ENCODE data around the gene GALNT1.

GALNT1 gene

DNA sequence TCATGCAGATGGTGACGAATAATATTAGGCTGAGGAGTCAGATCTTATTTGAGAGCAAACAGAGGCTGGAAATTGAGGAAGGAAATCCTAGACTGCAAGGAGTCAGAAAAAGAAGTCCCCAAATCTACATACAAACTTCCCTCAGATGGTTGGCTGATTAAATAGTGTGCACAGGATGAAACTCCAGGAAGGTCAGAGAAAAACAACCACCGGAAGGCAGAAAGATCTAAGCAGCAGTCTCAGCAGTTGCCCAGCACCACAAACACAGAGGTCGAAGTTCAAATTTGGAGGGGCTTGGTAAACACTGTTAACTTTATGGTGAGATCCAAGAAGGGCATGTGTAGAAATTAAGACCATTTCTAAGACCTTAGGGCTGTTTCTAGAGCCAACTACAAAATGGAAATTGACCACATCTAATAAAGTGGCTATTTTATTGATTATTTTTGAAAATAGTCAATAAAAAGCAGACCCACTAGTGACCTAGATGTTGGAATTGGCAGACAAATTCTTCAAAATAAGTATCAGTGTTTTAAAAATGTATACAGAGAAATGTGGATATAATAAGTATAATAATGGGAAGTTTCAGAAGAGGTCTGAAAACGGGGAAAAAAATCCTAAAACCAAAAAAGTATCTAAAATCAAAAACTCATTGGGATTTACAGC is 134.8 kb downstream of the GALNT1 start:
- no peak overlapping the region for H3K9ac ChIP-seq (ENCODE audit: low read depth, low read length)
- no peaks in the 10 kb centered on the region for H3K4me1 ChIP-seq (ENCODE audit: insufficient read depth, low read length)
- no peaks in the 10 kb centered on the region; the same call in none of the 2 replicates for H3K36me3 ChIP-seq (ENCODE audit: insufficient read depth, low read length)
- WGBS: 88% methylated on average over 3 of the region's 4 CpGs
- H3K27me3 ChIP-seq (ENCODE audit: insufficient read depth, low read length): no peaks in the 10 kb centered on the region
- no peak overlapping the region for H3K4me3 ChIP-seq (ENCODE audit: low read length)
- peaks cover 9% of the 10 kb centered on the region; the same call in 1 of the 2 replicates for H3K9me3 ChIP-seq (ENCODE audit: insufficient read depth, low read depth, low read length)
- no peak overlapping the region for H3K27ac ChIP-seq (ENCODE audit: low read depth, low read length)

DNA sequence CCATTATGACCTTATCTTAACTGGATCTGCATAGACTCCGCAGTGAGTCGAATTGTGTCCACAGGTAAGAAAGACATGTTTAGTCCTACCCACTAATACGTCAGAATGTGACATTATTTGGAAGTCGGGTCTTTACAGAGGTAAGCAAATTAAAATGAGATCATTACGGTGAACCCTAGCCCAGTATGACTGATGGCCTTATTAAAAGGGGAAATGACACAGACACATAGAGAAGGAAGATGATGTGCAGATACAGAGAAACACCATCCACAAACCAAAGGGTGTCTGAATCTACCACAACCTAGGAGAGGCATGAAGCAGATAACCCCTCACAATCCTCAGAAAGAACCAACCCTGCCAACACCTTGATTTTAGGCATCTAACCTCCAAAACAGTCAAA is 135.6 kb downstream of the GALNT1 start:
- H3K9ac ChIP-seq (ENCODE audit: low read depth, low read length): no peak overlapping the region
- H3K4me1 ChIP-seq (ENCODE audit: insufficient read depth, low read length): no peaks in the 10 kb centered on the region
- WGBS: 95% methylated on average over 5 of the region's 5 CpGs
- H3K9me3 ChIP-seq (ENCODE audit: insufficient read depth, low read depth, low read length): peaks cover 9% of the 10 kb centered on the region; the same call in 1 of the 2 replicates
- H3K36me3 ChIP-seq (ENCODE audit: insufficient read depth, low read length): no peaks in the 10 kb centered on the region; the same call in none of the 2 replicates
- H3K27me3 ChIP-seq (ENCODE audit: insufficient read depth, low read length): no peaks in the 10 kb centered on the region
- H3K27ac ChIP-seq (ENCODE audit: low read depth, low read length): no peak overlapping the region
- no peak overlapping the region for H3K4me3 ChIP-seq (ENCODE audit: low read length)

- 91% methylated on average over 6 of the region's 6 CpGs for WGBS
- Histone ChIP-seq H3K36me3 (ENCODE audit: insufficient read depth, low read length) (no peaks in the 10 kb centered on the region), H3K9me3 (ENCODE audit: insufficient read depth, low read depth, low read length) (peaks cover 7% of the 10 kb centered on the region; the same call in 1 of the 2 replicates), H3K9ac (ENCODE audit: low read depth, low read length) (no peak overlapping the region), H3K27ac (ENCODE audit: low read depth, low read length) (no peak overlapping the region), H3K4me3 (ENCODE audit: low read length) (no peak overlapping the region), H3K4me1 (ENCODE audit: insufficient read depth, low read length) (no peaks in the 10 kb centered on the region), H3K27me3 (ENCODE audit: insufficient read depth, low read length) (no peaks in the 10 kb centered on the region)
Observed at GRCh38 chr18:35721431-35722081, 140.0 kb downstream of the GALNT1 start.

GRCh38 chr18:35728676-35729075 is 147.1 kb downstream of the GALNT1 start:
- no peaks in the 10 kb centered on the region for H3K4me1 ChIP-seq (ENCODE audit: insufficient read depth, low read length)
- no peak overlapping the region for H3K27ac ChIP-seq (ENCODE audit: low read depth, low read length)
- H3K4me3 ChIP-seq (ENCODE audit: low read length): no peak overlapping the region
- no peaks in the 10 kb centered on the region for H3K36me3 ChIP-seq (ENCODE audit: insufficient read depth, low read length)
- 94% methylated on average over 3 of the region's 3 CpGs for WGBS
- no peaks in the 10 kb centered on the region for H3K27me3 ChIP-seq (ENCODE audit: insufficient read depth, low read length)
- no peak overlapping the region for H3K9ac ChIP-seq (ENCODE audit: low read depth, low read length)
- 0 out of 2 replicates have a peak, but pooled peaks cover 4% of the 10 kb centered on the region for H3K9me3 ChIP-seq (ENCODE audit: insufficient read depth, low read depth, low read length)

DNA sequence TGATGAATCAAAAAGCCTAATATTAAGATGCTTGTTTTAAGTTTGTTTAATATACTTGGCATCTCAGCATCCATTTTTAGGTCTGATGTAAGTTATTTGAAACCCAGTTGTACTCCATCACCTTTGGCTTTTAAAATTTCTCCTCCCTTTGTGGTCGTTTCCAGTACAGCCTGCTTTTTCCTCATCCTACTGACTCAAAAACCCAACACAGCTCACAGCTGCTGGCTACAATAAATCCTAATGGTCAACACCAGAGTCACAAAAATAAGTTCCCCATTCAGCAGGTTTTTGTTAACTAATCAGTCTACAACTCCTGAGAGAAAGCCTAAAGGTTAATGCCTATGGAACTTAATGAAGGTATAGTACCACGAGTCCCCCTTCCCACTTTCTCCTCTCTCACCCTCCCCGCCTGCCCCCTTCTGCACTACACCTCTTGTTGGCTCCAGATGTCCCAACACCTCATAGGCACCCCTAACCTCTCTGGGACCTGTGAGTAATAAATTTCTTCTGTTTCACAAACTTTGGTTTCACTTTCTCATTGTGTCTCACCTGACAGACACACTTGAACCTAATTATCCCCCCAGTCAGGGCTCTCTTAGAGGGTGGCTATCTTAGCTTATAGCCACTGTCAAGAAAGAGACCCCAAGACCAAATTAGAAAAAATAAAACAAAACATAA is 148.6 kb downstream of the GALNT1 start:
- Histone ChIP-seq H3K36me3 (ENCODE audit: insufficient read depth, low read length) (no peaks in the 10 kb centered on the region), H3K27ac (ENCODE audit: low read depth, low read length) (no peak overlapping the region), H3K9ac (ENCODE audit: low read depth, low read length) (no peak overlapping the region), H3K27me3 (ENCODE audit: insufficient read depth, low read length) (no peaks in the 10 kb centered on the region), H3K9me3 (ENCODE audit: insufficient read depth, low read depth, low read length) (0 out of 2 replicates have a peak, but pooled peaks cover 4% of the 10 kb centered on the region), H3K4me3 (ENCODE audit: low read length) (no peak overlapping the region), H3K4me1 (ENCODE audit: insufficient read depth, low read length) (no peaks in the 10 kb centered on the region)
- 91% methylated on average over 3 of the region's 3 CpGs for WGBS

DNA sequence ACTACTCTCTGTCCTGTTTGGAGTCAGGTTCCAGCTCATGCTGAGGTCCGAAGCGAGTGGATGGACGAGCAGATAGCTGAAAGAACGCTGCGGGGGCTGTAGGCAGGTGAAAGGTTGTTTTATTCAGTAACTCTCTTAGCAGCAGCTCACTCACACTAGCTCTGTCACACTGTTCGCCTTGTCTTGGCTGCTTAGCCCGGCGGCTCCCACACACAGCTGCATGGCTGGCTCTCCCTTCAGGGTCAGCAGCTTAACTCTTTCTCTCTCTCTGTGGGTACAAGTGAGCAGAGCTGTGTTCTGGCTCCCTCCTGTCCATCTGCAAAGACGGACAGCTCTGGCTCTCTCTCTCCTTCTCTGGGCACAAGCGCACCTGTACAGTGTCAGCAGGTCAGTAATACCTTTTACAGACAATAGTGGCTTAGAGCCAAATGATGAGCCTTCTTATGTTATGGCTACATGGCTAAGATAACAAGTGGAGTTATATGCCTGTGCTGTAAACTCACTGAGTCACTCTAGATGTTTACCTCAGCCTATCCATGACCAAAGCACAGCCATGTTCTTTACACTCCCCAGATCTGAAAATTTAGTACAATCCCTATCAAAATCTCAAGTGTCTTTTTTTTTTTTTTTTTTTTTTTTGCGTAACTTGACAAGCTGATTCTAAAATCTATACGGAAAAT is 149.3 kb downstream of the GALNT1 start:
- no peak overlapping the region for H3K9ac ChIP-seq (ENCODE audit: low read depth, low read length)
- H3K36me3 ChIP-seq (ENCODE audit: insufficient read depth, low read length): no peaks in the 10 kb centered on the region
- H3K4me3 ChIP-seq (ENCODE audit: low read length): no peak overlapping the region
- 0 out of 2 replicates have a peak, but pooled peaks cover 4% of the 10 kb centered on the region for H3K9me3 ChIP-seq (ENCODE audit: insufficient read depth, low read depth, low read length)
- no peaks in the 10 kb centered on the region for H3K27me3 ChIP-seq (ENCODE audit: insufficient read depth, low read length)
- no peak overlapping the region for H3K27ac ChIP-seq (ENCODE audit: low read depth, low read length)
- H3K4me1 ChIP-seq (ENCODE audit: insufficient read depth, low read length): no peaks in the 10 kb centered on the region
- WGBS: 89% methylated on average over 12 of the region's 12 CpGs

GRCh38 chr18:35731701-35732100 is 150.2 kb downstream of the GALNT1 start:
- no peak overlapping the region for H3K9ac ChIP-seq (ENCODE audit: low read depth, low read length)
- no peaks in the 10 kb centered on the region for H3K36me3 ChIP-seq (ENCODE audit: insufficient read depth, low read length)
- peaks cover 3% of the 10 kb centered on the region; the same call in 1 of the 2 replicates for H3K4me1 ChIP-seq (ENCODE audit: insufficient read depth, low read length)
- 0 out of 2 replicates have a peak, but pooled peaks cover 4% of the 10 kb centered on the region for H3K9me3 ChIP-seq (ENCODE audit: insufficient read depth, low read depth, low read length)
- H3K27me3 ChIP-seq (ENCODE audit: insufficient read depth, low read length): no peaks in the 10 kb centered on the region
- no peak overlapping the region for H3K27ac ChIP-seq (ENCODE audit: low read depth, low read length)
- H3K4me3 ChIP-seq (ENCODE audit: low read length): no peak overlapping the region

DNA sequence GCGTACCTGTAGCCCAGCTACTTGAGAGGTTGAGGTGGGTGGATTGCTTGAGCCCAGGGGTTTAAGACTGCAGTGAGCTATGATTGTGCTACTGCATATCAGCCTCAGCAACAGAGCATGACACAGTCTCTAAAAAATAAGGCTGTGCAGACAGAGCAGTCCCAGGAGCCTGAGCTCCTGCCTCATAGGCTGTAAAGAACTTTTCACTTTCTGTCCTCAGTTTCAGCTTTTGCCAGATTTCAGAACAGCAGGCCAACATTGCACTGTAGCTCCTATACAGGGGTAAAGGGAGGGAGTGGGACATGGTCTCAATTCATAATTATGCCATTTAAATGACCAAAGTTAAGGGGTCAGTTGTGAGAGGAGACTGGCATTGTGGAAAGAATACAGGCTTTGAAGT is 150.6 kb downstream of the GALNT1 start:
- Histone ChIP-seq H3K9me3 (ENCODE audit: insufficient read depth, low read depth, low read length) (0 out of 2 replicates have a peak, but pooled peaks cover 4% of the 10 kb centered on the region), H3K4me3 (ENCODE audit: low read length) (no peak overlapping the region), H3K27me3 (ENCODE audit: insufficient read depth, low read length) (no peaks in the 10 kb centered on the region), H3K9ac (ENCODE audit: low read depth, low read length) (no peak overlapping the region), H3K4me1 (ENCODE audit: insufficient read depth, low read length) (peaks cover 3% of the 10 kb centered on the region; the same call in 1 of the 2 replicates), H3K27ac (ENCODE audit: low read depth, low read length) (no peak overlapping the region), H3K36me3 (ENCODE audit: insufficient read depth, low read length) (no peaks in the 10 kb centered on the region)
- WGBS: 94% methylated on average over 1 of the region's 1 CpG

DNA sequence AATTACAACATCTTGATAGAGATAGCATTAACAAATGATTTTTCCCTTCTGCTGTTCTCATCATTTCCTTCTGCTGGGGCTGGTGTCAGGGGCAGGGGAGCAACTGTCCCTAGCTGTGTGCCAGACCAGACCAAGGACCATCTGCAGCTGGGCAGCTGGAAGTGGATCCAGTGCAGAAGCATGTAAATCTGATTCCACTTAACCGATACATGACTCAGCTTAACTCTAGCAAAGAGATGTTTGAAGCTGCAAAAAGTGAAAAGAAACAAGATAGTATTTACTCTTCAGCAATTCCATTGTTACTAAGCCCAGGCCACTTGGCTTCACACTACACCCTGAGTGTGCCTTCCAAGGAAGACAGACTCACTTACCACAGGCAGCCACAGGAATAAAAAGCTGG is 151.1 kb downstream of the GALNT1 start:
- Histone ChIP-seq H3K4me3 (ENCODE audit: low read length) (no peak overlapping the region), H3K4me1 (ENCODE audit: insufficient read depth, low read length) (peaks cover 3% of the 10 kb centered on the region; the same call in 1 of the 2 replicates), H3K36me3 (ENCODE audit: insufficient read depth, low read length) (no peaks in the 10 kb centered on the region), H3K27me3 (ENCODE audit: insufficient read depth, low read length) (no peaks in the 10 kb centered on the region), H3K9me3 (ENCODE audit: insufficient read depth, low read depth, low read length) (0 out of 2 replicates have a peak, but pooled peaks cover 4% of the 10 kb centered on the region), H3K27ac (ENCODE audit: low read depth, low read length) (no peak overlapping the region), H3K9ac (ENCODE audit: low read depth, low read length) (no peak overlapping the region)
- WGBS: 100% methylated on average over 1 of the region's 1 CpG

DNA sequence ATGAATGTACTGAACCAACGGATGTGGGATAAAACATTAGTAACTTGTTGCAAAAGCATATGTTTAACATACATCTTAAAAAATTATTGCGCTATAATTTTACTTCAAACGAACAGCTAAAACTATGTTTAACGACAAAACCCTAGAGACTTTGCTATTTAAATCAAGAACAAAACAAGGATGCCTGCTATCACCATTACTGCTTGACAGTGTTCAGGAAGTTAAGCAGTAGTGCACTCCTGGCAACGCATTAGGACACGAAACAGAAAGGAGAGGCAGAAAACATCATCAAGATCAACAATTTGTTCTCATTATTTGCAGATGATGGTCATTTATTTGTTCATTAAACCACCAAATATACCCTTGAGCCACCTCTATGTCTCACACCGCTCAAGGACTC is 151.9 kb downstream of the GALNT1 start:
- Histone ChIP-seq H3K4me3 (ENCODE audit: low read length) (no peak overlapping the region), H3K27ac (ENCODE audit: low read depth, low read length) (no peak overlapping the region), H3K9ac (ENCODE audit: low read depth, low read length) (no peak overlapping the region), H3K9me3 (ENCODE audit: insufficient read depth, low read depth, low read length) (0 out of 2 replicates have a peak, but pooled peaks cover 4% of the 10 kb centered on the region), H3K4me1 (ENCODE audit: insufficient read depth, low read length) (peaks cover 3% of the 10 kb centered on the region; the same call in 1 of the 2 replicates), H3K36me3 (ENCODE audit: insufficient read depth, low read length) (no peaks in the 10 kb centered on the region), H3K27me3 (ENCODE audit: insufficient read depth, low read length) (no peaks in the 10 kb centered on the region)
- 94% methylated on average over 7 of the region's 7 CpGs for WGBS
